Upper lobe of right lung (tissue), 1 donor: ENCODE results near the gene PAGE1. TPM values are rescaled to one million over a fixed set of nuclear protein-coding genes. Genes with fewer than 3 reads are reported as not detected.

Experiments used
- ATAC-seq: fragments of 200-7000 bp; cut with Tn5 transposase; one replicate; pipeline ENCODE4 v1.9.1; 2020; ENCODE audit warnings: mild to moderate bottlenecking, moderate library complexity
- DNase-seq: peaks from one replicate; pipeline ENCODE4 v3.0.0-alpha.2; 2020
- H3K27ac ChIP-seq: fragments of 200-600 bp; one replicate; pipeline ENCODE4 v1.8.0; 2022
- H3K27me3 ChIP-seq: fragments of 200-600 bp; one replicate; pipeline ENCODE4 v1.8.0; 2022; ENCODE audit warnings: mild to moderate bottlenecking
- H3K36me3 ChIP-seq: fragments of 200-600 bp; one replicate; pipeline ENCODE4 v1.8.0; 2022
- H3K4me1 ChIP-seq: fragments of 200-600 bp; one replicate; pipeline ENCODE4 v1.8.0; 2022
- H3K4me3 ChIP-seq: fragments of 200-600 bp; one replicate; pipeline ENCODE4 v1.8.0; 2022; ENCODE audit warnings: mild to moderate bottlenecking
- H3K9me3 ChIP-seq: fragments of 200-600 bp; one replicate; pipeline ENCODE4 v1.8.0; 2022
- CTCF ChIP-seq: fragments of 200-600 bp; IDR thresholded peaks from one replicate; pipeline ENCODE4 v1.8.0; 2022; ENCODE audit warnings: antibody characterized with exemption
- intact Hi-C: fragments of 100-400 bp; cut with DNase I; formaldehyde crosslinking; loops from one replicate; pipeline ENCODE4 v1.11.0; 2022
- total RNA-seq: library from RNA; stranded (reverse); fragmentation: NEBNext Ultra II Directional; extraction: Animal tissue kit (Norgen Biotek cat#: 25700); gene quantifications from one replicate; pipeline ENCODE4 v1.2.1, GENCODE V29; 2021
- donor health status: DM: no; HTN: yes; CAD: no; lungs with severe emphysema.

The PAGE1 gene
- total RNA-seq, 1 donor from 2014 or later: not detected

GRCh38 chrX:49701323-49701722 is 5.5 kb upstream of the PAGE1 start:
- no peak overlapping the region for H3K4me3 ChIP-seq
- H3K27ac ChIP-seq: no peak overlapping the region
- intact Hi-C loops: no loop called here
- ATAC-seq (no peak), DNase-seq (no peak)
- no peaks in the 10 kb centered on the region for H3K4me1 ChIP-seq
- TF ChIP-seq CTCF: no peak
- no peaks in the 10 kb centered on the region for H3K9me3 ChIP-seq
- no peaks in the 10 kb centered on the region for H3K27me3 ChIP-seq
- no peaks in the 10 kb centered on the region for H3K36me3 ChIP-seq

- H3K9me3 ChIP-seq: no peaks in the 10 kb centered on the region
- H3K4me1 ChIP-seq: no peaks in the 10 kb centered on the region
- ATAC-seq (no peak), DNase-seq (no peak)
- H3K27ac ChIP-seq: no peak overlapping the region
- H3K4me3 ChIP-seq: no peak overlapping the region
- intact Hi-C loops: no loop called here
- TF ChIP-seq CTCF: no peak
- no peaks in the 10 kb centered on the region for H3K27me3 ChIP-seq
- no peaks in the 10 kb centered on the region for H3K36me3 ChIP-seq
These were observed 20.6 kb downstream of the PAGE1 start for GRCh38 chrX:49675075-49675719.

- Histone ChIP-seq H3K27ac (no peak overlapping the region), H3K27me3 (no peaks in the 10 kb centered on the region), H3K4me1 (no peaks in the 10 kb centered on the region), H3K9me3 (no peaks in the 10 kb centered on the region), H3K36me3 (no peaks in the 10 kb centered on the region), H3K4me3 (no peak overlapping the region)
- TF ChIP-seq CTCF: no peak
- ATAC-seq: no peak
- no peak for DNase-seq
- intact Hi-C loops: no loop called here
These were observed 22.4 kb downstream of the PAGE1 start for GRCh38 chrX:49673394-49673793.

DNA sequence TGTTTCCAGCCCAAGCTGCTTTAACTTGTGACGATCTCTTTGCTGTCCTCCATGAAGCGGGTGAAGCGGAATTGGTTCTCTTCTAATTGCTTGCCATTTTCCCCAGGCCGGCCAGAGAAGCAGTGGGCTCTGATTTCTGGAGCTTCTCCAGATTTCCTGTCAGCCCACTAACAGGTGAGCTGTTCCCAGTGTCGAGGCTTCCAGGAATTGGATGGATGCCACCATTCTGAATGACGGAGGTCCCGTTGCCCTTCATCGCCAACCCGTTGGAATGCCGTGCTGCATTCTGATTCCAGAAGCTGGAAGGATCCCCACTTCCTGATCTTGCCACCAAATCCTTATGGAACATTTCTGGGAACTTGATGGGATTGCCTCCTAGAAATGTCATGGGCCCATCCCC is 31.0 kb downstream of the PAGE1 start:
- Histone ChIP-seq H3K36me3 (no peaks in the 10 kb centered on the region), H3K4me3 (no peak overlapping the region), H3K9me3 (no peaks in the 10 kb centered on the region), H3K27me3 (no peaks in the 10 kb centered on the region), H3K4me1 (no peaks in the 10 kb centered on the region), H3K27ac (no peak overlapping the region)
- no peak for DNase-seq
- no peak for TF ChIP-seq CTCF
- no peak for ATAC-seq
- intact Hi-C loops: no loop called here

- Histone ChIP-seq H3K4me3 (no peak overlapping the region), H3K27ac (no peak overlapping the region), H3K4me1 (no peaks in the 10 kb centered on the region), H3K9me3 (no peaks in the 10 kb centered on the region), H3K36me3 (no peaks in the 10 kb centered on the region), H3K27me3 (no peaks in the 10 kb centered on the region)
- ATAC-seq (no peak), DNase-seq (no peak)
- intact Hi-C loops: no loop called here
- TF ChIP-seq CTCF: no peak
These were observed 33.9 kb downstream of the PAGE1 start for GRCh38 chrX:49661881-49662280.

- Histone ChIP-seq H3K27me3 (no peaks in the 10 kb centered on the region), H3K4me1 (no peaks in the 10 kb centered on the region), H3K4me3 (no peak overlapping the region), H3K27ac (no peak overlapping the region), H3K36me3 (no peaks in the 10 kb centered on the region), H3K9me3 (no peaks in the 10 kb centered on the region)
- DNase-seq (no peak), ATAC-seq (no peak)
- intact Hi-C loops: no loop called here
- no peak for TF ChIP-seq CTCF
These were observed 36.0 kb downstream of the PAGE1 start for GRCh38 chrX:49659771-49660170.
